ENCODE measurements around the gene P3H4. TPM values are rescaled to one million over a fixed set of nuclear protein-coding genes. Genes with fewer than 3 reads are reported as not detected.
A peak's percentile ranks its signal among the peaks of the same experiment; 100 is the strongest.

Gene P3H4
- polyA plus RNA-seq, 1 donor (not counting 4 experiments of a cell fraction or from before 2014, with no cell fraction given): 4.2 TPM

DNA sequence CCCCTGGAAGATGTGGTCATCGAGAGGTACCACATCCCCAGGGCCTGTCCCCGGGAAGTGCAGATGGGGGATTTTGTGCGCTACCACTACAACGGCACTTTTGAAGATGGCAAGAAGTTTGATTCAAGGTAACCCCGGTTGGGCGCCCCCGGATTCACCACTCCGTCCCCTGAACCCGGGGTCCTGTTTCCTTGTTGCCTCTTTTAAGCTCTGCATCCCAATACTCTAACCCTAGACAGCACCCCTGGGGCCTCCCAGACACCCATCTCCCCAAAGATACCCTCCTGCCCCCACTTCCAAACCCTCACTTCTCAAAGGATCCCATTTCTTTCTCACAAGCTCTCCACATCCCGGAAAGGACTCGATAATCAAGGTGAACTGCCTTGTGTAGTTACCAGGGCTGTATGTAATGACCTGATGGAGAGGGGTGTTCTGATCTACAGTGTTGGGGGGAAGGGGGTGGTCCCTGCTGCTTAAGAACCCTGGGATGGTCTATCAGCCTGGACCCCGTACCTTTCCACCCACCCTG lies 1.5 kb upstream of the P3H4 start:
- Histone ChIP-seq H3K4me2 (ENCODE audit: control insufficient read depth, extremely low read depth, insufficient read depth, low read depth, low read length) (no peak overlapping the region), H3K27me3 (ENCODE audit: control insufficient read depth, extremely low read depth, insufficient read depth, low read length) (peaks cover 16% of the 10 kb centered on the region), H3K36me3 (ENCODE audit: control insufficient read depth in 2 of 2, extremely low read depth in 1 of 2, insufficient read depth in 2 of 2, low read length in 2 of 2) (no peaks in the 10 kb centered on the region), H3K79me2 (ENCODE audit: control insufficient read depth, insufficient read depth, low read length) (no peaks in the 10 kb centered on the region), H4K20me1 (ENCODE audit: control insufficient read depth, extremely low read depth, insufficient read depth, low read length) (no peaks in the 10 kb centered on the region), H3K9ac (ENCODE audit: control insufficient read depth, extremely low read depth, insufficient read depth, low read length) (no peak overlapping the region), H3K9me1 (ENCODE audit: control insufficient read depth, extremely low read depth, insufficient read depth, low read length) (no peaks in the 10 kb centered on the region), H3K9me3 (ENCODE audit: control insufficient read depth, low read depth, low read length) (no peaks in the 10 kb centered on the region), H2AFZ (ENCODE audit: control insufficient read depth, low read length) (no peak overlapping the region), H3K4me1 (ENCODE audit: control insufficient read depth, extremely low read depth, insufficient read depth, low read length) (peaks cover 8% of the 10 kb centered on the region), H3K27ac (ENCODE audit: control insufficient read depth, insufficient read depth, low read length) (no peak overlapping the region), H3K4me3 (ENCODE audit: control insufficient read depth in 2 of 3, extremely low read depth in 1 of 3, insufficient read depth in 2 of 3, low read depth in 1 of 3, low read length in 3 of 3) (no peak overlapping the region)
- TF ChIP-seq EZH2 (IDR thresholded peaks at IDR 0.05; ENCODE audit: low read length): peak; percentile 33
- TF ChIP-seq, protein P1, sequence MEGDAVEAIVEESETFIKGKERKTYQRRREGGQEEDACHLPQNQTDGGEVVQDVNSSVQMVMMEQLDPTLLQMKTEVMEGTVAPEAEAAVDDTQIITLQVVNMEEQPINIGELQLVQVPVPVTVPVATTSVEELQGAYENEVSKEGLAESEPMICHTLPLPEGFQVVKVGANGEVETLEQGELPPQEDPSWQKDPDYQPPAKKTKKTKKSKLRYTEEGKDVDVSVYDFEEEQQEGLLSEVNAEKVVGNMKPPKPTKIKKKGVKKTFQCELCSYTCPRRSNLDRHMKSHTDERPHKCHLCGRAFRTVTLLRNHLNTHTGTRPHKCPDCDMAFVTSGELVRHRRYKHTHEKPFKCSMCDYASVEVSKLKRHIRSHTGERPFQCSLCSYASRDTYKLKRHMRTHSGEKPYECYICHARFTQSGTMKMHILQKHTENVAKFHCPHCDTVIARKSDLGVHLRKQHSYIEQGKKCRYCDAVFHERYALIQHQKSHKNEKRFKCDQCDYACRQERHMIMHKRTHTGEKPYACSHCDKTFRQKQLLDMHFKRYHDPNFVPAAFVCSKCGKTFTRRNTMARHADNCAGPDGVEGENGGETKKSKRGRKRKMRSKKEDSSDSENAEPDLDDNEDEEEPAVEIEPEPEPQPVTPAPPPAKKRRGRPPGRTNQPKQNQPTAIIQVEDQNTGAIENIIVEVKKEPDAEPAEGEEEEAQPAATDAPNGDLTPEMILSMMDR (optimal IDR thresholded peaks at IDR 0.05 in 1 of 3, IDR thresholded peaks at IDR 0.05 in 1 of 3, conservative IDR thresholded peaks at IDR 0.05 in 1 of 3; ENCODE audit: extremely low read depth in 1 of 3, insufficient read depth in 2 of 3, low read length in 3 of 3): no peak
- FAIRE-seq: no peak
- no peak for DNase-seq (ENCODE audit: low read depth, low spot score)
- dilution Hi-C loops (cut with MboI; ENCODE audit: extremely low pct_ligation_motif_present, low sequenced_read_pairs): no loop called here

DNA sequence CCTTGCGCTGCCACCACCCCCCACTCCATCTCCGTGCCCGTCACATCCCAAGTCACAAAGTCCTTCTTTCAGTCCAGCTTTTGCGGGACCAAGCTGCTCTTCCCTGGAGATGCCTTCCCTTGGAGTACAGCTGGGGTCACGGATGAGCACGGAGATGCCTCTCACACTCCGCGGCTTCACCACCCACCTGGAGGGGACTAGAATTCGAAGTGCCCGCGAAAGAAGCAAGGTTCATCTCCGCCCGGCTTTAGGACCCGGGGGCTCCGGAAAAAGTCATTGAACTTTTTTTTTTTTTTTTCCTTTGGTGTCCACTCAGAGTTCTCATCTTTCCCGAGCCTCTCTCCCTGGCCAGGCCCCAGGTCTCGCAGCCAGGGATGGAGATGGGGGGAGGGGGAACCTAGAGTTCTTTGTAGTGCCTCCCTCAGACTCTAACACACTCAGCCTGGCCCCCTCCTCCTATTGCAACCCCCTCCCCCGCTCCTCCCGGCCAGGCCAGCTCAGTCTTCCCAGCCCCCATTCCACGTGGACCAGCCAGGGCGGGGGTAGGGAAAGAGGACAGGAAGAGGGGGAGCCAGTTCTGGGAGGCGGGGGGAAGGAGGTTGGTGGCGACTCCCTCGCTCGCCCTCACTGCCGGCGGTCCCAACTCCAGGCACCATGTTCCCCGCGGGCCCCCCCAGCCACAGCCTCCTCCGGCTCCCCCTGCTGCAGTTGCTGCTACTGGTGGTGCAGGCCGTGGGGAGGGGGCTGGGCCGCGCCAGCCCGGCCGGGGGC lies 817 bp upstream of the P3H4 start, which contains the start of gene FKBP10:
FKBP10 (plus strand) TSS at position 624 of the 771 bp plus-strand sequence; CDS start at position 655, 31 bp downstream.
- Histone ChIP-seq H3K36me3 (ENCODE audit: control insufficient read depth in 2 of 2, extremely low read depth in 1 of 2, insufficient read depth in 2 of 2, low read length in 2 of 2) (peaks cover 0 to 2% of the 10 kb centered on the region in 2 experiments), H3K4me2 (ENCODE audit: control insufficient read depth, extremely low read depth, insufficient read depth, low read depth, low read length) (peak within 1 kb of the TSS; percentile 80), H3K27ac (ENCODE audit: control insufficient read depth, insufficient read depth, low read length) (no peak within 1 kb of the TSS), H3K9me1 (ENCODE audit: control insufficient read depth, extremely low read depth, insufficient read depth, low read length) (no peaks in the 10 kb centered on the region), H4K20me1 (ENCODE audit: control insufficient read depth, extremely low read depth, insufficient read depth, low read length) (no peaks in the 10 kb centered on the region), H3K79me2 (ENCODE audit: control insufficient read depth, insufficient read depth, low read length) (no peaks in the 10 kb centered on the region), H3K9me3 (ENCODE audit: control insufficient read depth, low read depth, low read length) (no peaks in the 10 kb centered on the region), H3K9ac (ENCODE audit: control insufficient read depth, extremely low read depth, insufficient read depth, low read length) (peak within 1 kb of the TSS; percentile 69), H3K4me1 (ENCODE audit: control insufficient read depth, extremely low read depth, insufficient read depth, low read length) (peaks cover 8% of the 10 kb centered on the region), H3K4me3 (ENCODE audit: control insufficient read depth in 2 of 3, extremely low read depth in 1 of 3, insufficient read depth in 2 of 3, low read depth in 1 of 3, low read length in 3 of 3) (peak within 1 kb of the TSS; percentile 43 to 75 (median 63)), H2AFZ (ENCODE audit: control insufficient read depth, low read length) (peak within 1 kb of the TSS; percentile 71), H3K27me3 (ENCODE audit: control insufficient read depth, extremely low read depth, insufficient read depth, low read length) (peaks cover 16% of the 10 kb centered on the region)
- FAIRE-seq: no peak
- TF ChIP-seq, protein P1 (optimal IDR thresholded peaks at IDR 0.05 in 1 of 3, IDR thresholded peaks at IDR 0.05 in 1 of 3, conservative IDR thresholded peaks at IDR 0.05 in 1 of 3; ENCODE audit: extremely low read depth in 1 of 3, insufficient read depth in 2 of 3, low read length in 3 of 3): no peak
- no peak for TF ChIP-seq EZH2 (IDR thresholded peaks at IDR 0.05; ENCODE audit: low read length)
- dilution Hi-C loops (cut with MboI; ENCODE audit: extremely low pct_ligation_motif_present, low sequenced_read_pairs): no loop called here
- no peak for DNase-seq (ENCODE audit: low read depth, low spot score)
